C4-2B (cell line): ENCODE results near the gene RPL32.

Source experiments
- ZFX ChIP-seq: fragments of 450-650 bp; IDR thresholded peaks from 2 replicates; pipeline ENCODE4 v1.6.1; 2017
- TF ChIP-seq, protein P1 (sequence below): fragments of 450-650 bp; conservative IDR thresholded peaks from 2 replicates; pipeline ENCODE4 v1.5.1; 2017; ENCODE audit warnings: mild to moderate bottlenecking

DNA sequence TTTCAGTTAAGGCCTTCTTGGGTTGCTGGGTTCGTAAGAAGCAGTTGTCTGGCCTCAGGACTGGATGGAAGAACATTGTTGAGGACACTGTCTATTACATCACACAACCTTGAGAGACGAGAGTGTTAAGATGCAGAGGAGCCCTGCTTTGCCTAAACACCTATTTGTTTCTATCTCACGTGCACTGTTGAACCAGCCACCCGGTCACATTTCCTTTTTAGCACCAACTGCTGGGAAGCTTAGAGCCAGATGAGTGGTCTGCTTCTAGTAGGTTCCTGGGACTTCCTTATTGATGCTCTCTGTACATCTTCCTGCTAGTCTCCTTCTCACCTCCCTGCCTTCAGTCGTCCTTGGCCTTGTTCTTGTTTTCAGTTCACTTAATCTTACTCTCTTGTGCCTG lies 22.6 kb downstream of the RPL32 start:
- TF ChIP-seq, protein P1, sequence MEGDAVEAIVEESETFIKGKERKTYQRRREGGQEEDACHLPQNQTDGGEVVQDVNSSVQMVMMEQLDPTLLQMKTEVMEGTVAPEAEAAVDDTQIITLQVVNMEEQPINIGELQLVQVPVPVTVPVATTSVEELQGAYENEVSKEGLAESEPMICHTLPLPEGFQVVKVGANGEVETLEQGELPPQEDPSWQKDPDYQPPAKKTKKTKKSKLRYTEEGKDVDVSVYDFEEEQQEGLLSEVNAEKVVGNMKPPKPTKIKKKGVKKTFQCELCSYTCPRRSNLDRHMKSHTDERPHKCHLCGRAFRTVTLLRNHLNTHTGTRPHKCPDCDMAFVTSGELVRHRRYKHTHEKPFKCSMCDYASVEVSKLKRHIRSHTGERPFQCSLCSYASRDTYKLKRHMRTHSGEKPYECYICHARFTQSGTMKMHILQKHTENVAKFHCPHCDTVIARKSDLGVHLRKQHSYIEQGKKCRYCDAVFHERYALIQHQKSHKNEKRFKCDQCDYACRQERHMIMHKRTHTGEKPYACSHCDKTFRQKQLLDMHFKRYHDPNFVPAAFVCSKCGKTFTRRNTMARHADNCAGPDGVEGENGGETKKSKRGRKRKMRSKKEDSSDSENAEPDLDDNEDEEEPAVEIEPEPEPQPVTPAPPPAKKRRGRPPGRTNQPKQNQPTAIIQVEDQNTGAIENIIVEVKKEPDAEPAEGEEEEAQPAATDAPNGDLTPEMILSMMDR, result no peak
- TF ChIP-seq ZFX, result no peak
